Stimulated activated CD8-positive, alpha-beta memory T cell treated with anti-CD3 and anti-CD28 coated beads, Interleukin-4, amount 100 ng/mL, for 24 hours (primary cell): ENCODE results near the gene CUL1.
"Not testable (repeated sequence)": the region's sequence is repeated elsewhere in the genome, so short reads cannot be mapped to it uniquely, and the experiment has no call there.

Experiments used
- DNase-seq: peaks from one replicate; pipeline ENCODE4 v3.0.0-alpha.2; 2020; ENCODE audit warnings: low read depth

The CUL1 gene

DNA sequence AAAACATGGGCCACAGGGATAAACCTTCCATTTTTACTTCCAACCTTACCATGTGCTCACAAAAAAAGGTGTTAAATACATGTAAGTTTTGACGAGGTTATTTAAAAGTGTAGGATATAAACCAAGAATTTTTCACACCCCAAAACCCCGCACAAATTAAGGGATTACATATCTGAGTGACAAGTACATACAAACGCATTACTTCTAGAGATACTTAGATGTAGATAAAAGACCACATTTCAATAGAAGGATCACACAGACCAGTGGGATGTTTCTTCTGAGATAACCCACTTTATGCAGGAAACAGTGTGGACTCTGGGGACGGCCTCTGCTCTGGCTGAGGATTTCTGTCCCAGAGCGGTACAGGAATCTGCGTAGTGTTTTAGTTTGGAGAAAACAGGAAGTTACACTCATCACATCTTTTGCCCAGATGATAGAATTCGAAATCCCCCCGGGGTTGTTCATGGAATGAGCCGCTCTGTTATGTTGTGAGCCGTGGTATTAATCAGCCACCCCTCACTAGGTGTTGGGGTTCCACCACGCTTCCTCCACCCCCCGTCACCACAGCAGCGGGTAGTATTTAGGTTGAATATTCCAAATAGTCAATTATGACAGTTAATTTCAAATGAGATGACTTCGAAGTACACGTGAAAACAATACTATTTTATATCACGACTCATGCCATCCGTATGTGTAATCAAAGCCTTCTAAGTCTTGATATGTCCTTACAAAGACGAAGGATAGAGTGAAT, 1.3 kb upstream of the CUL1 start:
- peak; percentile 40 for DNase-seq

DNA sequence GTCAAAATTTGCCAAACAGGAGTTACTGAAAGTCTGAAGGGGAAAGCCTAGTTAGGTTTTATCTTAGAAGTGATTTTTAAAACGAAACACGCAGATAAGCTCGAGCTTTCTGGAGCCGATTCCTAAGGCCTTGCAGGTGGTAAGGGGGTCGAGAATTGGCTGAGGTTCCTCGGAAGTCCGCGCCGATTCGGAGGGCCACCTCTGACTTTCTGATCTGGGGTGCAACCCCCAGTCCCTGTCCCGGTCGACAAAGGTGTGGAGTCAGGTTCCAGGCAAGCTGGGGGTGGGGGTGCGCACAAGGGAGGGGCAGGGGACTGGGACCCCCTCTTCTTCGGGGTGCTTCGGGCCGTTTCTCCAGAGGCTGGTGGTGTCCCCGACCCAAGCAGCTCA, 701 bp upstream of the CUL1 start:
- DNase-seq: no peak

DNA sequence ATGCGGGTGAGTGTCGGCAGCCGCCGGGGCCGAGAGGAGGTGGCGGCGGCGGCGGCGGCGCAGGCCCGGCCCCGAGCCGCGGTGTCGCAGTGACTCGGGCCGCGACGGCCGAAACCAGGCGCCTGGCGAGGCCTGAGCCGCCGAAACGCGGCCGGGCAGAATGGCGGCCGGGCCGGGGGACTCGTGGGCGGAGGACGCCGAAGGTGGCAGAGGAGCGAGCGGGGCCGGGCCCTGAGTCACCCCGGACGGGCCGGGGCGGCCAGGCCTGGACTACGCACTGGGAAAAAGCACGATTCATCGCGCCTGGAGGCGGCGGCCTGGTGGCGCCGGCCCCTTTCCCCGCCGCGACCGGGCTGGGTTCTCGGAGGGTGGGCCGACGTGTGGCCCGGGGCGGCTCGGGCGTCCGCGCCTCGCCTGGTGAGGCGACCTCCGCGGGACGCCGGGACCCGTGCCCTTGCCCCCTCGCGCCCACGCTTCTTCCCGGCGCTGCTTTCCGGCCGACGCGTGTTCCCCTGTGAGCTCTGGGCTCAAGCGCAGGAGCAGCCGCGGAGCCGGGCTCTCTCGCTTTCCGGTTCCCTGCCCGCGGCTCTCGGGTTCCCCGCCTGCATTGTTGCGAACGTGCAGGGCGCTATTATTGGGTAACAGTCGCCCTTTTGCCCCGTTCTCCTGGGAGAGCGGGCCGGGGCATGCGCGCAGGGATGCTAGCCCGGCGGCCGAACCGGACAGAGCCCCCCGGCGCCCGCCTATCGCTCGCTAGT, 500 bp downstream of the CUL1 start:
- DNase-seq: peak; percentile 37

DNA sequence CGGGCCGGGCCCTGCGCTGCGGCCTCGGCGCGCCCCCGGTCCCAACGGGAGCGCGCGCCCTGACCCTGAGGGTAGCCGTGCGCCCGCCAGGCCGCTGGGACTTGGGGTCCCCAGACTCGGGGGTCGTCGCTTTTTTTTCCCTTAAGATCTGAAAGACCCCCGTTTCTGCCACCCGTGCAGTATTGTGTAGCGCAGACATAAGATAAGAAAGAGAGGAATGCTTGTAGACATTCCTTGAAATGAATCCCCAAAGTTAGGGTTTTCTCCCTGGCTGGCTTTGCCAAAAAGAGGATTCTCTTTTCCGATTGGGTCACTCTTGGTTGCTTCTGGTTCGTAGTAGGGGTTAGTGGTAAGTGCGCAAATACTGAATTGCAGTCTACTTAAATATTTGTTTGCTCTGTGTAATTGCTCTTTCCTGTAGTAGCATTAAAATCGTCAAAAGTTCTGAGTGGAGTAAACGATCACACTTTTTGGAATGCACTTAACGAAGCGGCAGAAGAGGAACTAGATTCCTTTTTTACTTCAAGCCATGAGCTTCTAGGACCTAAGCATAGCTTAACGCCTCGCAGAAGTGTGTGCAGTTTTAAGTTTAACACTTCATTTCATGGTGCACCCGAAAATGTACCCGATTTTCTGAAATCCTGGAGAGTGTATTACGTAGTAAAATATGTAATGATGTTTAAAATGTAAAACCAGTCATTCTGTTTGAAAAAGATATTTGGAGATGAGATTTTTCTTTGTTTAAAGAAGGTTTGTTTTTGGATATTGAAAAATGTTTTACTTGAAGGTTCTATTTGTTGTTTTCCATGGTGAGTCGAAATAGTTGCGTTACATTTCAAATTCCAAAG, 1.3 kb downstream of the CUL1 start:
- DNase-seq: no peak

DNA sequence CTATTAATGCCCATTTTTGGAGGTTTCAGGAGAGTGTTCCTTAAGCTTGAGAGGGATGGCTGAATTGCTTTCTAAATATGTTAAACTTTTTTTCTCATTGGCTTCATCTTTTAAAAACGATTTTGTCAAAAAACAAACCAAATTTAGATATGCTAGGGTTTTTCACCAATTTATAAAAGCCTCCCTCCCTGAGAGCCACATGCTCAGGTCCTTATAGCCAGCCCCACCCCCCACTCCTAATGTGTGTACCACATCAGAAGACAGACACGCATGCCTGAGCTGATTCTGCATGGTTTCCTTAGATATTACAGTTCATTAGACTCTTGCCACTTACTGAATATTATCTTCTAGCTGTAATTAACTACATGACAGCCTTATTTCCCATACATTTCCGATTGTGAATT, 2.0 kb downstream of the CUL1 start:
- peak; percentile 37 for DNase-seq

DNA sequence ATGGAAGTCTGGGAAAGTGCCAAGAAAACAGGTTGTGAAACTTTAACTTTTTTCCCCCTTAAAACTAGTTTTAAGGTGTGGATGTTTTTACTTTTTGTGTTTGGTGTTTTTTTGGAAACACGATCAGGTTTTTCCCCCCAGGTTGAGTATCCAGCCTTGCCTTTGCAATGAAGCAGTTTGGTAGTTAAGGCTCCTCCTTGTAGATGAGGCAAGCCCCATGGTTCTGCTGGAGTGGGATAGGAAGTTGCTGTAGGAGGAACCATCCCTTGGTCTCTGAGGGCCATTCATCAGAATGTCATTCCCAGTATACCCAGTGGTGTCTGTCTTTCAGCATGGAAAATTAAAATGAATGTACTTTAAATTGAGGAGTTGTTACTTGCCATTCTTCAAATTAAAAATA, 2.7 kb downstream of the CUL1 start:
- no peak for DNase-seq

DNA sequence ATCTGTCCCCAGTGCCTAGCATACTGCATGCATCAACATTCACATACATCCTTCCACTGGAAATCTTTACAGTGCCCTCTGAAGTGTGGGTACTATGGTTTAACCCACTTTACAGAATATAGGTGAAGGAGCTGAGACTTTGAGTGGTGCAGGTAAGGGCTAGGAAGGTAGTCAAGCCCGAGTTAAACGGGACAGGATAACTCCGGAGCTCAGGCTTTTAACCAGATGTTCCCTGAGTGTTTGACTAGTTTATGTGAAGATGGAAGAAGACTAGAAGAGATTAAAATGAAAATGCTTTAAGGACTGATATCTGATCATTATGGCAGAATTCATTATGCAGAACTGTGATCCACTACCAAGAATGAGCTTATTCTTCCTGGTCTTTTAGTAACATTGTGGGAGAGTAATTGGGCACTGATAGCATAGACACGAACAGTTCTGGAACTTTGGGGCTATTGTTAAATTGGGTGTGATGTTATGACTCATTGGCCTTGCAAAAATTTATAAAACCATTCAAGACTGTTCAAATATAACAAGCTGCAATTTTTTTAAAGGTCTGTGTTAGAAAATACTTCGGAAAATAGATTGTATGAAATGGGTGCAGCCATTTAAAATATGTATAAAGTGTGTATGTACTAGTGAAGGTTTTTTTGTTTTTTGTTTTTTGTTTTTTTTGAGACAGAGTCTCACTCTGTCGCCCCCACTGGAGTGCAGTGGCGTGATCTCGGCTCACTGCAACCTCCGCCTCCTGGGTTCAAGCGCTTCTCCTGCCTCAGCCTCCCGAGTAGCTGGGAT, 4.4 kb downstream of the CUL1 start:
- DNase-seq: no peak

DNA sequence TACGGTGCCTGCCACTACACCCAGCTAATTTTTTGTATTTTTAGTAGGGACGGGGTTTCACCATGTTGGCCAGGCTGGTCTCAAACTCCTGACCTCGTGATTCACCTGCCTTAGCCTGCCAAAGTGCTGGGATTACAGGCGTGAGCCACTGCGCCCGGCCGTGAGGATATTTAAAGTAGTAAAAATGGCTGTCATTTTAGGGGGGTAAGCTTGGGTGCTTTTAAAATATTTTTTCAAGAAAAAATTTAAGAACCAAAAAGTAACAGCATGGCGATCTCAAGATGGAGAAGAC, 4.9 kb downstream of the CUL1 start:
- DNase-seq: not testable (repeated sequence)

DNA sequence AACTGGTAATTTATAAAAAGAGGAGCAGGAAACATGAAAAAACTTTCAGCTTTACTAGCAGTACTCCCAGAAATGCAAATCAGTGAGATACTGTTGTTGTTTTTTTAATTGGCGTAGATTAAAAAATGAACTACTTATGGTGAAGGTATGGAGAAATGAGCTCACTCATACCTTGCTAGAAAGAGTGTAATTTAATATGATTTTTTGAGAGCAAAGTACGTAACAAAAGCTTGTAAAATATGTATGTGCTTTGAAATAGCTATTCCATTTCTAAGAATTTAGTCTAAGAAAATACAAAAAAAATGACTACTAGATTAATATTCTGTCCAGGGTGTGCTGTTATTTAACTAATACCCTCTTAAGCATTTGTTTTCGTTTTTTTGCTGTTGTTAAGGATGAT, 5.5 kb downstream of the CUL1 start:
- no peak for DNase-seq

DNA sequence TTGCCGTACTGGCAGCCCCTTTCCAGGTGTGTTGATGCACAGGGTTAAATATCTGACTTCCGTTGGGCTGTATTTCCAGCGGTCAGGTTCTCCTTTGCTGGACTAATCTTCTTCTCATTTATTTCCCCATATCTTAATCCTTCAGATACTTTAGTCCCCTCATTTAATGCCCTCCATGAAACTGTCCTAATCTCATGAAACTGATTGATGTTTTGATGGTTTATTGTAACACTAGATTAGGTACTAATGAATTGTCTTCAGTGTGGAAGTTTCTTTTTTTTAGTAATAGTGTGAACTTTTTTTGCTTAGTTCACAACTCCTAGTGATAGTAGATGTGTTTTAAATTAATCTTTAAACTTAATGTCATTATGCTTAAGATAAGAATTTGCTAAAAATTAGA, 6.3 kb downstream of the CUL1 start:
- no peak for DNase-seq

DNA sequence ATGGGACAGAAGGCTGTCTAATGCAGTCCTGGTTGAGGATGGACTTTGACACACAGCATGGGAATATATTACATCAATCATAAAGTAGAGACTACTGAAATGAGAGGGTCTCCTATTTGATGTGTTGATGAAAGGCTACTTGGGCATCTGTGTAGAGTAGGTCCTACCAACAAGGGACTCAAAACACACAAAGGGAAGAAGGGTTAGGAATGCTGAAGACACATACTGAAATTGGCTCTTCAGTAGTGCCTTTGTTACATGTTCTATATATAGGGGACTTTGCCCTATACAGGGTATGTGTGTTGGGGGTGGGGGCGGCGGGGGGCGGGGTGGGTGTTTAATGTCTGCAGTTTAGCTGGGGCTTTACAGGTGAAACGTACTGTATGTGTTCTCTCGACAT, 7.7 kb downstream of the CUL1 start:
- DNase-seq: no peak

DNA sequence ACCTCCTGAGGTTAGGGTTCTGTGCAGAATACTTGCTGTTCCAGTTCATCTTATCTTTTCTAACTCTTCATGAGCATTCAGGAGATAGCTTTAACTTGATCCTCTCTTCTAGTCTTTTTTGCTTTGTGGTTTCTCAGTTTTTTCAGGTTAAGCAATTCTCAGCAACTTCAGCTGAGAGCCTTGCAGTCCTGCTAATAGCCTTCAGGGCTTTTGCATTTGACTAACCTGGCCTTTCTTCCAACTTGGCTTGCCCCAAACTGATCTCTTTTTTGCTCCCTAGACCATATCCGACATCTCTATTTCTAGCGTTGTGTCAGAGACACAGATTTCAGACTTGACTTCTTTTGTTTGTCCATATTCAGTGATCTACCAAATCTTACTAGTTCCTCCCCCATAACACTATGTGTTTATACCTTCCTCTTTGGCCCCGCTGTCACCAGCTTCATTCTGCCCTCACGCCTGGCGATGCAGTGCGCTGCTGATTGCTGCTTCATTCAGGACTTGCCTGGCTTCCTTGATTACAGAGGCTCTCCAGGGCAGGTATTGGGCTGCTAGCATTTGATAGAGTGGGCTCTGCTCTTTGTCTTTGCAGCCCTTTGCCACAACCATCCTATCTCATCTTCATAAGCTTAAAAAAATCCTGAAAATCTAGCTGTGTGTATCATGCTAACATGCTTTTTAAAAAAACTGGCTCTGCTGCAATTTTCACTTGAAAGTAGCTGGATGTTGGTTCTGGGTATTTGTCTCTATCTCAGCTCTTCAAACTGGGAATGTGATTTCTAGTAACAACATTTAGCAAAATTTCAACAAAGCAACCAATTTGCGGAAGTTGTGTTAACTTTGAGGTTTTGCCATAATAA, 9.6 kb downstream of the CUL1 start:
- DNase-seq: no peak

DNA sequence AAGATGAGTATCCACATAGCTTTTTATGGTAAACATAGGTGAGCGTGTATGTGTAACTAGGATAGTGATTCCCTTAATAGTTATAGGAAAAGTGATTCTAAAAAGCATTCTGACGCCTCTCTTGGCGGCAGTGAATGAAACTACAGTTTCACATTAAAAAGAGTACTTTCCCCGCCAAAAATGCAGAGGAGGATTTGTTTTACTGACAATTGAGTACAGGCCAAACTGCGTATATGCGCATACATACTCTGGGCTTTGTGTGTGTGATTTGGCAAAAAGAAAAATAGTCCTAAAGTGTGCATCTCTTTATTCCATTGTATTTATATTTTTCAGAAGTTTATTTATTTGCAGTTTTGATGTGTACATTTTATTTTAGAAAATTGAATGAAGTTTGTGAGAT, 10.3 kb downstream of the CUL1 start:
- DNase-seq: no peak

DNA sequence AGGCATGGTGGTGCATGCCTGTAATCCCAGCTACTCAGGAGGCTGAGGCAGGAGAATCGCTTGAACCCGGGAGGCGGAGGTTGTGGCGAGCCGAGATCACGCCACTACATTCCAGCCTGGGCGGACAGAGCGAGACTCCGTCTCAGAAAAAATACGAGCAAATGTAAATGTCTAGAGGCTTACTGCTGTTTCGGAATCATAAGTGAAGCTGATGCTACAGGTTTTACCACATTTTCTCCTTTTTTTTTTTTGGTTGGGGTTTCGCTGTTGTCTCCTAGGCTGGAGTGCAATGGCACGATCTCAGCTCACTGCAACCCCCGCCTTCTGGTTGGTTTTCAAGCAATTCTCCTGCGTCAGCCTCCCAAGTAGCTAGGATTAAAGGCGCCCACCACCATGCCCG, 11.7 kb downstream of the CUL1 start:
- not testable (repeated sequence) for DNase-seq

DNA sequence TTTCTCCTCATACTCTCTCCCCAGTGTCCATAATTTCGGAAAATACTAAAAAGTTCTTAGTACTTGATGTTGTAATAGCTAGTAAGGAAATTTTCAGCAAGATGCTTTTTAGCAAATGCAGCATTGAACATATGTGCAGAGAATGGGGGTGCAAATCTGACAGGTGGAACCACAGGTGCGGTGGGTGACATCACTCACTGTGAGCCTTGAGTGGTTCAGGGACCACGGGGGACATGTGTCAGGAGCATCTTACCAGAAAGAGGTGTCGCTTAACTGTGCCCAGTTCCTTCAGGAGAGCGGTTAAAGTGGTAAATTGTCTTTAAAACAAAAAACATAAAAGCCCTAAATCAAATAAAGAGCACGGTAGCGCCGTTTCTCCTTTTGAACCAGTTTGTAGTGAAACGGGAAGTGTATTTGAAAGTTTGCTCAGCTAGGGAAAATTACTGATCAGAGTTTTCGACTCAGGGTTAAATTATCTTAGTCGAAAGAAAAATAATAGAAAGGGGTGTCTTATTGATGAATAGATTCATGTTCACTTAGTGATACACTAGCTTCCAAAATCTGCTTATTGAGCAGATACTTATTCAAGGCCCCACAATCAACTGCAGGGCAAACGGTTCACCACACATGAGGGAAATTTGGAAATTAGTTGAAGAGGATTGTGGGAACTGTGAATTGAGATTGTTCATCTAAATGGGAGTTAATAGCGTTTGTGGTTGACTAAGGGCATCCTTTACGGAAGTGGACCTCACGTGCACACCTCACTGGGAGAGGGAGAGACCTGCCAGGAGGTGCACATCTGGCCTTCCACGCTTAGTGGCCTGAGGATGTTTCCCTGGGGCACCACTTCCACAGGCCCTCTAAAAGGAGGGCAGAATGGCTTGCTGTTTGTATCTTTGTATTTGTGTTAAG, 12.7 kb downstream of the CUL1 start:
- no peak for DNase-seq

DNA sequence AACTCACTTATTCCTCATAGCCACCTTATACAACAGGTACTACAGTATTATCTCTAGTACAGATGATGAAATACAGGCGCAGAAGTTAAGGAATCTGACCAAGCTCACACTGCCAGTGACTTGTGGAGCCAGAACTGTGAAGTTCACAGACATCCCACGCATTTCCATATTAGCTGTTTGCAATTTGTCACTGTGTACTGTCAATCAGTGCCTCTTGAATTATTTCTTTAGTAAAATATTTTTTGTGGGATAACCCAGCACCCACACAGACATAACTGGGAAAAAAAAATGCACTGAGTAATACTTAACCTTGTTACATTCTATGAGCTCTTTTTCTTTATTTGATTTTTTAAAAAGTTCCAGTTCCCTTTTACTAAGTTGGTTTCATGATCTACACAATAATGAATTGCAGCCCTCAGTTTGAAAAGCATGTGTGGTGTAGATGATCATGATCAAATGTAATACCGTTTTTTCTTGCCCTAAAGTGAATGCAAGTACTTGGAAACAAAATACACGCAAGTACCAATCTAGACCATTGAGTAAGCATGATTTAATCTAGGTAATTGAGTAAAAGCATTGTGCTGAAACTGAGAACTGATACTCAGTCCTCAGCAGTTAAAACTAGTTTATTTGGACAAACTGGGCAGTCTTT, 14.1 kb downstream of the CUL1 start:
- DNase-seq: no peak

DNA sequence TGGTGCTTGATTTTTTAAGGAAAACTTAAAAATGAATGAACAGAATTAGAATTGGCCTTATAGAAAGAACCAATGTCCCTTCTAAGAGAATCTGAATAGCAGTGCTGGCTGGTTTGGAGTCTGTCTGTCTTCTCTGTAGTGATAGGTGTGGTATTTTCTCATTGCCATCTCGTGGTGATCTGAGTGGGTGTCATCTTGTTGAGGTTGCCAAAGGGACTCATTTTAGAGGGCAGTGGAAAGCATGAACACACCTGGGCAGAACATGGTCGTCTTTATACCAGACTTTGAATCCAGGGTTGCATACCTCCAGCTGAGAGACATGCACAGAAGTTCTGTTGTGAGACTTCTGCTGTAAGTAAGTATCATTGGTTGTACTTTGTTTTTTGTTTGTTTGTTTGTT, 15.8 kb downstream of the CUL1 start:
- DNase-seq: no peak

DNA sequence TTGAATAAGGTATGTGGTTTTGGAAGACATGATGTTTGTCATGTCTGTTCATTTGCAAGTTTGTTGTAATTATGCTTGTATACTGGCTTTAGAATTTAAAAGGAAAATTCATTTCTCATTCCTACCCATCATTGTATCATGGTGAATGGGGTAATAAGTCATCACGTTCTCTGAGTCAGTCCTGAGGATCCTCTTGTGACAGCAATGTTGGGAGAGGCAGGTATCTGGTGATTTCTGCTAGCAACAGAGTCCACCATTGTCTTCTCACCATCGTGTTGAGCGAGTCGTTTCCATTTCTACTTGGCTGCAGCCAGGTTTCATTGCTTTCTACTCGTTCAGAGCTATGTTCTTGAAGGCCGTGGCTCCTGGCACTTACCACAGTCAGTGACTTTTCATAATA, 16.3 kb downstream of the CUL1 start:
- DNase-seq: no peak

DNA sequence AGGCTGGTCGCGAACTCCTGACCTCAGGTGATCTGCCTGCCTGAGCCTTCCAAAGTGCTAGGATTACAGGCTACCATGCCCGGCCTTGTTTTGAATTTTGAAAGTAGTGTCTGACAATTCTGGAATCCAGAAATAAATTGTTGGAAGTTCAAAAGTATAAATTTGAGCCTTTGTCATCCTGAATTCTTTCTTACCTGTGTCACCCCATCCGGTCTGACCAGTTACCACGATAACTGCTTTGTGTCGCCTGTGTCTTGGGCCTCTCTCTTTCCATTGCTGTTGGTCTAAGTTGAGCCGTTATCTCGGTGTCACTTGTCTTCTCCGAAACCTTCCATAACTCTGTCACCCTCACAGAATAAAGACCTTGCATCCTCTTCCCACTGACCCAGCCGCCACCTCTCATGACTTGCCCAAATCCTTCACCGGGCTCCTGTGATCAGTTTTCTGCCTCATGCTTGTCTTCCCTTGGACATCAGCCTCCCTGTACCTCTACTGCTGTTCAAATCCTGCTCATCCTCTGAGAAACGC, 18.6 kb downstream of the CUL1 start:
- DNase-seq: no peak
